MM.1S (cell line): Measurements from ENCODE around the gene CLASP1.

Experiments used
- DNase-seq: peaks from one replicate; pipeline ENCODE4 v3.0.0-alpha.2; 2015
- H2AFZ ChIP-seq: fragments of 300-600 bp; sonication (generic); 2 replicates; pipeline ENCODE4 v1.6.0; 2016; ENCODE audit warnings: antibody characterized with exemption, low read length
- H3F3A ChIP-seq: fragments of 300-600 bp; sonication (generic); 2 replicates; pipeline ENCODE4 v1.6.1; 2016; ENCODE audit warnings: mild to moderate bottlenecking, antibody characterized with exemption, low read length, moderate library complexity, mixed read lengths; ENCODE audit not compliant: insufficient read depth
- H3K27ac ChIP-seq: fragments of 300-600 bp; sonication (generic); 2 replicates; pipeline ENCODE4 v1.5.1; 2016; ENCODE audit warnings: mild to moderate bottlenecking, low read length
- H3K27me3 ChIP-seq: fragments of 300-600 bp; sonication (generic); replicated peaks from 2 replicates; pipeline ENCODE4 v1.6.0; 2016; ENCODE audit warnings: low read length; ENCODE audit not compliant: insufficient read depth
- H3K36me3 ChIP-seq: fragments of 300-600 bp; sonication (generic); replicated peaks from 2 replicates; pipeline ENCODE4 v1.6.1; 2016; ENCODE audit warnings: mild to moderate bottlenecking, low read length, mixed read lengths; ENCODE audit not compliant: insufficient read depth
- H3K4me1 ChIP-seq: fragments of 300-600 bp; sonication (generic); 2 replicates; pipeline ENCODE4 v1.6.1; 2016; ENCODE audit warnings: low read length, mixed read lengths
- H3K4me2 ChIP-seq: fragments of 300-600 bp; sonication (generic); 2 replicates; pipeline ENCODE4 v1.6.0; 2016; ENCODE audit warnings: low read depth, low read length
- H3K4me3 ChIP-seq: fragments of 300-600 bp; sonication (generic); 2 replicates; pipeline ENCODE4 v1.5.1; 2016; ENCODE audit warnings: low read length, mixed read lengths
- H3K79me2 ChIP-seq: fragments of 300-600 bp; sonication (generic); 2 replicates; pipeline ENCODE4 v1.6.1; 2016; ENCODE audit warnings: mixed run types, low read length, mixed read lengths
- H3K9ac ChIP-seq: fragments of 300-600 bp; sonication (generic); 2 replicates; pipeline ENCODE4 v1.6.1; 2016; ENCODE audit warnings: low read length, mixed read lengths
- H3K9me2 ChIP-seq: fragments of 300-600 bp; sonication (generic); replicated peaks from 2 replicates; pipeline ENCODE4 v1.6.1; 2016; ENCODE audit warnings: mild to moderate bottlenecking, low read length, mixed read lengths; ENCODE audit not compliant: insufficient read depth
- H3K9me3 ChIP-seq: fragments of 300-600 bp; sonication (generic); replicated peaks from 2 replicates; pipeline ENCODE4 v1.6.1; 2016; ENCODE audit warnings: mild to moderate bottlenecking, low read length, mixed read lengths; ENCODE audit not compliant: insufficient read depth
- H4K20me1 ChIP-seq: fragments of 300-600 bp; sonication (generic); 2 replicates; pipeline ENCODE4 v1.6.1; 2016; ENCODE audit warnings: mild to moderate bottlenecking, low read length, moderate library complexity, mixed read lengths; ENCODE audit not compliant: insufficient read depth
- EZH2 ChIP-seq: fragments of 300-600 bp; sonication (generic); optimal IDR thresholded peaks from 2 replicates; pipeline ENCODE3; 2017; ENCODE audit warnings: low read depth, mild to moderate bottlenecking, antibody characterized with exemption, low read length, mixed read lengths
- EZH2phosphoT487 ChIP-seq: fragments of 300-600 bp; sonication (generic); IDR thresholded peaks from 2 replicates; pipeline ENCODE4 v1.6.1; 2018; ENCODE audit warnings: antibody characterized with exemption, low read length
- TF ChIP-seq, protein P1 (sequence below): fragments of 300-600 bp; sonication (generic); IDR thresholded peaks from 2 replicates; pipeline ENCODE4 v1.5.1; 2016; ENCODE audit warnings: antibody characterized with exemption, low read length, mixed read lengths

CLASP1 gene

GRCh38 chr2:121359716-121360565 is 289.3 kb downstream of the CLASP1 start:
- Histone ChIP-seq H2AFZ (no peak overlapping the region), H3K9ac (no peak overlapping the region), H3K9me3 (no peaks in the 10 kb centered on the region), H3K79me2 (no peaks in the 10 kb centered on the region), H3K27ac (no peak overlapping the region), H3K4me3 (no peak overlapping the region), H3K9me2 (no peaks in the 10 kb centered on the region), H3K4me2 (no peak overlapping the region), H4K20me1 (no peaks in the 10 kb centered on the region), H3F3A (no peaks in the 10 kb centered on the region), H3K36me3 (no peaks in the 10 kb centered on the region; the same call in 1 of the 2 replicates), H3K4me1 (no peaks in the 10 kb centered on the region), H3K27me3 (no peaks in the 10 kb centered on the region)
- DNase-seq, result no peak
- TF ChIP-seq, protein P1, sequence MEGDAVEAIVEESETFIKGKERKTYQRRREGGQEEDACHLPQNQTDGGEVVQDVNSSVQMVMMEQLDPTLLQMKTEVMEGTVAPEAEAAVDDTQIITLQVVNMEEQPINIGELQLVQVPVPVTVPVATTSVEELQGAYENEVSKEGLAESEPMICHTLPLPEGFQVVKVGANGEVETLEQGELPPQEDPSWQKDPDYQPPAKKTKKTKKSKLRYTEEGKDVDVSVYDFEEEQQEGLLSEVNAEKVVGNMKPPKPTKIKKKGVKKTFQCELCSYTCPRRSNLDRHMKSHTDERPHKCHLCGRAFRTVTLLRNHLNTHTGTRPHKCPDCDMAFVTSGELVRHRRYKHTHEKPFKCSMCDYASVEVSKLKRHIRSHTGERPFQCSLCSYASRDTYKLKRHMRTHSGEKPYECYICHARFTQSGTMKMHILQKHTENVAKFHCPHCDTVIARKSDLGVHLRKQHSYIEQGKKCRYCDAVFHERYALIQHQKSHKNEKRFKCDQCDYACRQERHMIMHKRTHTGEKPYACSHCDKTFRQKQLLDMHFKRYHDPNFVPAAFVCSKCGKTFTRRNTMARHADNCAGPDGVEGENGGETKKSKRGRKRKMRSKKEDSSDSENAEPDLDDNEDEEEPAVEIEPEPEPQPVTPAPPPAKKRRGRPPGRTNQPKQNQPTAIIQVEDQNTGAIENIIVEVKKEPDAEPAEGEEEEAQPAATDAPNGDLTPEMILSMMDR, result no peak

DNA sequence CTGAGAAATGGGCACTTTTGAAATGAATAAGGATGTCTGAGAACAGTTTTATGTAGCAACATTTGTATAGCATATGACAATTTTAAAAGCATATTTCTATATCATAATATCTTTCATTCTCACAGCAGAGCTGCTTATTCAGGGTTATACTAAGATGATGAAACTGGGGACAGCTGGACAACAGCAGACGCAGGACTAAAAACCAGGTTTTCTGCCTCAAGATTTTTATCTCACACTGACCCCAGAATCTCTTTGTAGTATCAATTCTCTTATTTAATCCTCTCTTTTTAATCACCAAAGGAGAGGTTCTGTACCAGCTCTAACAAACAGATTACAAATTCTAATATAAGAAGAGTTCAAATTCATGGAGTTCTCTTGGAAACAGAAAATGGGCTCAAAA is 290.1 kb downstream of the CLASP1 start:
- H3K9me3 ChIP-seq, result no peaks in the 10 kb centered on the region
- H3K27me3 ChIP-seq, result no peaks in the 10 kb centered on the region
- H3K27ac ChIP-seq, result no peak overlapping the region
- no peaks in the 10 kb centered on the region for H3K4me1 ChIP-seq
- DNase-seq, result no peak
- H3F3A ChIP-seq, result no peaks in the 10 kb centered on the region
- TF ChIP-seq, protein P1, result no peak
- no peak for TF ChIP-seq EZH2phosphoT487
- no peak for TF ChIP-seq EZH2
- no peak overlapping the region for H3K4me2 ChIP-seq
- no peak overlapping the region for H3K4me3 ChIP-seq
- H4K20me1 ChIP-seq, result no peaks in the 10 kb centered on the region
- no peaks in the 10 kb centered on the region for H3K79me2 ChIP-seq
- H3K9me2 ChIP-seq, result no peaks in the 10 kb centered on the region
- no peak overlapping the region for H2AFZ ChIP-seq
- H3K36me3 ChIP-seq, result no peaks in the 10 kb centered on the region; the same call in 1 of the 2 replicates
- no peak overlapping the region for H3K9ac ChIP-seq

DNA sequence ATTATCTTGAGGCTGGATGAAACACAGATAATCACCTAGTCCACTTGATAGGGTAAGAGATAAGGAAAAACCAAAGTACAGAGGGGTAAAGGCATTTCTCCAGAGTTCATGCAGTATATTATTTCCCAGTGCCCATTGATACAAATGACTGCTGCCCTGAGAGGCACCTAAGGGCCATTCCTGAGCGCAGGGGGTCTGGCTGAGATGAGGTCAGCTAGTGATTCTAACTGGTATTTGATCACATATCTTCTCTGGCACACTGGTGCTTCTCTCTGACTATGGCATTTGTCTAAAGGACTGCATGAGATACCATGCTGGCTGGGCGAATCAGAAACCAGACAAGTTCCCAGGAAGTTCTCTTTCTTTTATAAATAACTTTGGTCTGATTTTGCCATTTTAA is 291.0 kb downstream of the CLASP1 start:
- H3K27ac ChIP-seq, result no peak overlapping the region
- no peak overlapping the region for H3K9ac ChIP-seq
- no peaks in the 10 kb centered on the region for H3K79me2 ChIP-seq
- no peak overlapping the region for H3K4me2 ChIP-seq
- no peak overlapping the region for H3K4me3 ChIP-seq
- H3K9me2 ChIP-seq, result no peaks in the 10 kb centered on the region
- no peaks in the 10 kb centered on the region for H3K27me3 ChIP-seq
- H2AFZ ChIP-seq, result no peak overlapping the region
- no peaks in the 10 kb centered on the region for H3K4me1 ChIP-seq
- no peaks in the 10 kb centered on the region for H3K9me3 ChIP-seq
- no peak for DNase-seq
- TF ChIP-seq EZH2phosphoT487, result no peak
- TF ChIP-seq, protein P1, result no peak
- TF ChIP-seq EZH2, result no peak
- no peaks in the 10 kb centered on the region for H3F3A ChIP-seq
- no peaks in the 10 kb centered on the region; the same call in 1 of the 2 replicates for H3K36me3 ChIP-seq
- no peaks in the 10 kb centered on the region for H4K20me1 ChIP-seq
